ENCODE results near the gene KRTAP1-3. TPM values are rescaled to one million over a fixed set of nuclear protein-coding genes. Genes with fewer than 3 reads are reported as not detected.
A peak's percentile ranks its signal among the peaks of the same experiment; 100 is the strongest.
"Not testable (repeated sequence)": the region's sequence is repeated elsewhere in the genome, so short reads cannot be mapped to it uniquely, and the experiment has no call there.

The KRTAP1-3 gene
- total and polyA plus RNA-seq, 2 experiments from 2014 or later: not detected

DNA sequence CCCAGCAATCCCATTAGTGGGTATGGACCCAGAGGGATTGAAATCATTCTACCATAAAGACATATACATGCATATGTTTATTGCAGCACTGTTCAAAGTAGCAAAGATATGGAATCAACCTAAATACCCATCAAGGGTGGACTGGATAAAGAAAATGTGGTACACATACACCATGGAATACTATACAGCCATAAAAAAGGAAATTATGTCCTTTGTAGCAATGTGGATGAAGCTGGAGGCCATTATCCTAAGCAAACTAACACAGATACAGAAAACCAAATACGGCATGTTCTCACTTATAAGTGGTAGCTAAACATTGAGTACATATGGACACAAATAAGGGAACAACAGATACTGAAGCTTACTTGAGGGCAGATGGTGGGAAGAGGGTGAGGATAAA lies 22.9 kb upstream of the KRTAP1-3 start:
- Histone ChIP-seq H4K20me1 (ENCODE audit: insufficient read depth) (no peaks in the 10 kb centered on the region), H3K4me2 (ENCODE audit: unreplicated experiment) (no peak overlapping the region), H2AFZ (no peak overlapping the region), H3K4me3 (no peak overlapping the region), H3K9me3 (ENCODE audit: low read depth) (no peaks in the 10 kb centered on the region), H3F3A (ENCODE audit: insufficient read depth) (peaks cover 55% of the 10 kb centered on the region), H3K4me1 (ENCODE audit: insufficient read depth) (peaks cover 47% of the 10 kb centered on the region), H3K27ac (no peak overlapping the region), H3K9me2 (ENCODE audit: insufficient read depth) (no peaks in the 10 kb centered on the region), H3K27me3 (replicated peaks; ENCODE audit: insufficient read depth) (no peaks in the 10 kb centered on the region), H3K36me3 (ENCODE audit: low read depth) (peaks cover 6% of the 10 kb centered on the region; the same call in 1 of the 2 replicates), H3K79me2 (ENCODE audit: insufficient read depth) (no peaks in the 10 kb centered on the region), H3K9ac (no peak overlapping the region)
- DNase-seq: no peak
- TF ChIP-seq EZH2 (IDR thresholded peaks at IDR 0.05; ENCODE audit: insufficient read depth, poor library complexity, severe bottlenecking) (no peak), EZH2phosphoT487 (IDR thresholded peaks at IDR 0.05; ENCODE audit: insufficient read depth, low read depth) (no peak)
- in situ Hi-C loops (cut with MboI): no loop called here
- WGBS, 2 experiments (ENCODE audit: low coverage in 1 of 2, low lambda C conversion rate in 2 of 2, missing lambda C conversion rate in 2 of 2): 96 to 100% methylated on average over 1 of the region's 1 CpG

DNA sequence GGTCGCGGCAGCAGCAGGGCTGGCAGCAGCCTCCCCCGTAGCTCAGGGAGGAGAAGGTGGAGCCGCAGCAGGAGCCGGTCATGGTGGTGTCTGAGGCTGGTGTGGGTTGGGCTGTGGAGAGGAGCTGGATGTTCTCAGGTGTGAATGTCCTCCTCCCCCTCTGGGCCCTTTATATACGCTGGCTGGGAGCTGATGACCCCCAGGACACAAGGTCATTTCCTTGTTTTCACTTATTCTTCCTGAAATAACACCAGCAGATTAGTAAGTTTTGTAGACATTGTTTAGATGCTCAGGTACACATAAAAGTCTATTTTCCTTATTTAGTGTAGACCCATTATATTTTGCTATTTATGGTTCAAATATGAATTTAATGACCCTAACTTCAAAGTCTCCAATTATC lies 20.5 kb upstream of the KRTAP1-3 start, which contains the start of gene KRTAP2-2:
Gene KRTAP2-2, minus strand, starts transcription at position 101 of the 400 bp plus-strand sequence. Its CDS starts 19 bp downstream, at position 82.
- H3K9me2 ChIP-seq (ENCODE audit: insufficient read depth); H3K27ac ChIP-seq; DNase-seq; H2AFZ ChIP-seq; H3K79me2 ChIP-seq (ENCODE audit: insufficient read depth); H4K20me1 ChIP-seq (ENCODE audit: insufficient read depth); H3K27me3 ChIP-seq (replicated peaks; ENCODE audit: insufficient read depth); H3K4me2 ChIP-seq (ENCODE audit: unreplicated experiment); in situ Hi-C loops (cut with MboI); H3K36me3 ChIP-seq (ENCODE audit: low read depth); H3K9ac ChIP-seq; H3K4me3 ChIP-seq; H3K9me3 ChIP-seq (ENCODE audit: low read depth): not testable (repeated sequence)
- Histone ChIP-seq H3F3A (ENCODE audit: insufficient read depth) (peaks cover 34% of the 10 kb centered on the region), H3K4me1 (ENCODE audit: insufficient read depth) (peaks cover 27% of the 10 kb centered on the region)
- 46 to 50% methylated on average over 1 of the region's 6 CpGs for WGBS, 2 experiments (ENCODE audit: low coverage in 1 of 2, low lambda C conversion rate in 2 of 2, missing lambda C conversion rate in 2 of 2)

DNA sequence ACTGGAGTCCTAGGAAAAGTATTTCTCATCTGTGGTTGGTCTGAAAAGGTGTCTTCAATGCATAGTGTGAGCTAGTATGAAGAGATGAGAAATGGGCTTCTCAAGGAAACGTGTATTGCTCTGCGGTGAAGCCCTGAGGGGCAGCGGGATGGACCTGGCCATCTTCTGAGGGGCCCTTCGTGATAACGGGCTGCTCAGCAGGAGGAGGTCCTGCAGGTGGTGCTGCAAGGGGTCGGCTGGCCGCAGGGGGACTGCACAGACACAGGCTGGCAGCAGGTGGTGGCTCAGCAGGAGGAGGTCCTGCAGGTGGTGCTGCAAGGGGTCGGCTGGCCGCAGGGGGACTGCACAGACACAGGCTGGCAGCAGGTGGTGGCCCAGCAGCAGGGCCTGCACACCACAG lies 19.9 kb upstream of the KRTAP1-3 start:
- H4K20me1 ChIP-seq (ENCODE audit: insufficient read depth); H2AFZ ChIP-seq; H3K9me2 ChIP-seq (ENCODE audit: insufficient read depth); H3K36me3 ChIP-seq (ENCODE audit: low read depth); DNase-seq; H3K4me3 ChIP-seq; in situ Hi-C loops (cut with MboI); H3K27ac ChIP-seq; H3K79me2 ChIP-seq (ENCODE audit: insufficient read depth); H3K27me3 ChIP-seq (replicated peaks; ENCODE audit: insufficient read depth); H3K9me3 ChIP-seq (ENCODE audit: low read depth); H3K4me2 ChIP-seq (ENCODE audit: unreplicated experiment); H3K9ac ChIP-seq: not testable (repeated sequence)
- peaks cover 23% of the 10 kb centered on the region for H3K4me1 ChIP-seq (ENCODE audit: insufficient read depth)
- WGBS, 2 experiments (ENCODE audit: low coverage in 1 of 2, low lambda C conversion rate in 2 of 2, missing lambda C conversion rate in 2 of 2): 67 to 93% methylated on average over 7 to 9 of the region's 9 CpGs
- peaks cover 36% of the 10 kb centered on the region for H3F3A ChIP-seq (ENCODE audit: insufficient read depth)

GRCh38 chr17:41054025-41054424 lies 19.4 kb upstream of the KRTAP1-3 start:
- H3K4me1 ChIP-seq (ENCODE audit: insufficient read depth): peaks cover 22% of the 10 kb centered on the region
- H3K4me2 ChIP-seq (ENCODE audit: unreplicated experiment): no peak overlapping the region
- H3K27me3 ChIP-seq (replicated peaks; ENCODE audit: insufficient read depth): no peaks in the 10 kb centered on the region
- H3K9ac ChIP-seq: no peak overlapping the region
- no peak for DNase-seq
- in situ Hi-C loops (cut with MboI): no loop called here
- no peak overlapping the region for H3K4me3 ChIP-seq
- no peaks in the 10 kb centered on the region for H3K79me2 ChIP-seq (ENCODE audit: insufficient read depth)
- no peak overlapping the region for H2AFZ ChIP-seq
- no peak overlapping the region for H3K27ac ChIP-seq
- TF ChIP-seq EZH2 (IDR thresholded peaks at IDR 0.05; ENCODE audit: insufficient read depth, poor library complexity, severe bottlenecking): no peak
- no peak for TF ChIP-seq EZH2phosphoT487 (IDR thresholded peaks at IDR 0.05; ENCODE audit: insufficient read depth, low read depth)
- H3F3A ChIP-seq (ENCODE audit: insufficient read depth): peaks cover 34% of the 10 kb centered on the region
- H3K9me2 ChIP-seq (ENCODE audit: insufficient read depth): no peaks in the 10 kb centered on the region
- peaks cover 6% of the 10 kb centered on the region; the same call in 1 of the 2 replicates for H3K36me3 ChIP-seq (ENCODE audit: low read depth)
- WGBS, 2 experiments (ENCODE audit: low coverage in 1 of 2, low lambda C conversion rate in 2 of 2, missing lambda C conversion rate in 2 of 2): 94 to 99% methylated on average over 4 of the region's 4 CpGs
- no peaks in the 10 kb centered on the region for H3K9me3 ChIP-seq (ENCODE audit: low read depth)
- H4K20me1 ChIP-seq (ENCODE audit: insufficient read depth): no peaks in the 10 kb centered on the region

GRCh38 chr17:41052566-41052965 lies 17.9 kb upstream of the KRTAP1-3 start:
- no peaks in the 10 kb centered on the region for H4K20me1 ChIP-seq (ENCODE audit: insufficient read depth)
- in situ Hi-C loops (cut with MboI): no loop called here
- H3K27me3 ChIP-seq (replicated peaks; ENCODE audit: insufficient read depth): no peaks in the 10 kb centered on the region
- no peaks in the 10 kb centered on the region for H3K79me2 ChIP-seq (ENCODE audit: insufficient read depth)
- no peak for TF ChIP-seq EZH2phosphoT487 (IDR thresholded peaks at IDR 0.05; ENCODE audit: insufficient read depth, low read depth)
- no peak for TF ChIP-seq EZH2 (IDR thresholded peaks at IDR 0.05; ENCODE audit: insufficient read depth, poor library complexity, severe bottlenecking)
- no peak overlapping the region for H3K4me2 ChIP-seq (ENCODE audit: unreplicated experiment)
- peak overlapping the region; percentile 31; the same call in 1 of the 2 replicates for H2AFZ ChIP-seq
- peak overlapping the region; percentile 22 for H3K27ac ChIP-seq
- no peaks in the 10 kb centered on the region for H3K9me2 ChIP-seq (ENCODE audit: insufficient read depth)
- no peak overlapping the region for H3K4me3 ChIP-seq
- peaks cover 37% of the 10 kb centered on the region for H3F3A ChIP-seq (ENCODE audit: insufficient read depth)
- peaks cover 28% of the 10 kb centered on the region for H3K4me1 ChIP-seq (ENCODE audit: insufficient read depth)
- peak; percentile 42 for DNase-seq
- H3K9me3 ChIP-seq (ENCODE audit: low read depth): no peaks in the 10 kb centered on the region
- no peak overlapping the region for H3K9ac ChIP-seq
- peaks cover 6% of the 10 kb centered on the region; the same call in 1 of the 2 replicates for H3K36me3 ChIP-seq (ENCODE audit: low read depth)
